ENCODE measurements around the gene FZR1.

FZR1 gene

DNA sequence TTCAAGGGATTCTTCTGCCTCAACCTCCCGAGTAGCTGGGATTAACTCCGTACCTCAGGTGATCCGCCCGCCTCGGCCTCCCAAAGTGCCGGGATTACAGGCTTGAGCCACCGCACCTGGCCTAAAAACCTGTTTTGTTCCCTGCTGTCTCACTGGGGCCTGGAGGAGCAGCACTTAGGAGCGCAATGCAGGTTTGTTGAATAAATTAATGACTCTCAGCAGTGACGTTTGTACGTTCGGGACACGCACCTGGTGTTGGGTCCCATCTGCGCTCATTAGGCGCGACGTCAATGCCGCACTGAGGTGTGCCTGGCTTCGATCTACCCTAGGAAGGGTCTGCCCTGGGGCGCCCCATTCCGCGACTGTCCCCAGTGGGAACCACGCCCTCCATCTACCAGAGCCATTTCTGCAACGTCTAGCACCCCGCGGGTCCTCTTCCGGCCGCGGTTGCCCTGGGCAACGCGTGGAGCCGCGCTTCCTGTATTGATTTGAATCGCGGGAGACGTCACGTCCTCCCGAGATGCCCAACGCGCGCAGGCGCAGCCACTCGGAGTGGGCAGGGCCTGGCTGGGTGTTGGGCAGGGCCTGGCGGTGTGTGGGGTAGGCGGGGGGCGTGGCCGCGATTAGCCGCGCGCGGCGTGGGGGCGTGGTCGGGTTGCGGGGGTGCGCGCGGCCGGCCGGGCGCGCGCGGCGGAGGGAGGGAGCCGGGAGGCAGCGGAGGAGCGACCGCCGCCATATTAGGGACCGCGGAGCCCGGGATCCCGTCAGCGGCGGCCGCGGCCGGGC is at the start of gene FZR1:
Gene FZR1 (plus strand): TSS at position 714 of the 786 bp plus-strand sequence. CDS start 16,679 bp downstream, outside the sequence.
- peak; percentile 63 for FAIRE-seq

- FAIRE-seq, result no peak
Measured at GRCh38 chr19:3456925-3457527, 49.1 kb upstream of the FZR1 start.

- no peak for FAIRE-seq
Measured at GRCh38 chr19:3457528-3458228, 48.4 kb upstream of the FZR1 start.

GRCh38 chr19:3458229-3459088 is 47.7 kb upstream of the FZR1 start:
- FAIRE-seq, result no peak

DNA sequence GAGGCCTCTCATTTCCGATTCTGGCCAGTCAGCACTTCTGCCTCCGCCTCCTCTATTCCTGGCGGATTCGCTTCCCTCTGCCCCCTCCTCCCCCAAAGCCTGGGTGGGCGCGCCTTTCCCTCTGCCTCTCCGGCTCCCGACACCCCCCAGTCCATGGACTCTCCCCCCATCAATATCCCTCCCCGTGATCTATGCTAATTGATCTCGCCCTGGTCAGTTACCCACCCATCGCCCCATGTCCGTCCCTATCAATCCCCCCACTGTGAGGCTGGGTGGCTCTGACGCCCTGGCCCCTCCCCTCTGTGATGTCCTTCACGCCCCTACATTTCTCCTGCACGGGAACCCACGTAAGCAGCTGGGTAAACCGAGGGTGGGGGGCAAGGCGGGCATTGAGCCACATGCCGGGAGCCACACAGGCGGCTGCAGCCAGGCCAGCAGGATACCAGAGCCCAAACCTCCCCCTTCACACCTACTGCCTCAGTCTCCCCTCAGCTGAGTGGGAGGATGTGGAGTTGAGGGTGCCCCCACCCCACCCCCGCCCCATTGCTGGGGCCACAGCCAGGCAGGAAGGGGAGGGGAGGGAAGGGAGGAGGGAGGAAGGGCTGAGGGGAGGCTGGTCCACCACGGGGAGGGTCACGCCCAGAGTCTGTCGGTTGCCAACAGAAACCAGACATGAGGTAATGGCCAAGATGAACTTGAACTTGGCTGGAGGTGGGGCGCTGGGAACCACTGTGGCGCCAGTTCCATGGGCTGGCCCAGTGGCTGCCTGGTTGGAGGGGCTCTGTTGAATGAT is 46.8 kb upstream of the FZR1 start:
- FAIRE-seq, result no peak

- no peak for FAIRE-seq
Measured at GRCh38 chr19:3459965-3460582, 46.0 kb upstream of the FZR1 start.

- FAIRE-seq, result no peak
Measured at GRCh38 chr19:3462991-3463713, 43.0 kb upstream of the FZR1 start.

- FAIRE-seq, result no peak
Measured at GRCh38 chr19:3463714-3464586, 42.2 kb upstream of the FZR1 start.

DNA sequence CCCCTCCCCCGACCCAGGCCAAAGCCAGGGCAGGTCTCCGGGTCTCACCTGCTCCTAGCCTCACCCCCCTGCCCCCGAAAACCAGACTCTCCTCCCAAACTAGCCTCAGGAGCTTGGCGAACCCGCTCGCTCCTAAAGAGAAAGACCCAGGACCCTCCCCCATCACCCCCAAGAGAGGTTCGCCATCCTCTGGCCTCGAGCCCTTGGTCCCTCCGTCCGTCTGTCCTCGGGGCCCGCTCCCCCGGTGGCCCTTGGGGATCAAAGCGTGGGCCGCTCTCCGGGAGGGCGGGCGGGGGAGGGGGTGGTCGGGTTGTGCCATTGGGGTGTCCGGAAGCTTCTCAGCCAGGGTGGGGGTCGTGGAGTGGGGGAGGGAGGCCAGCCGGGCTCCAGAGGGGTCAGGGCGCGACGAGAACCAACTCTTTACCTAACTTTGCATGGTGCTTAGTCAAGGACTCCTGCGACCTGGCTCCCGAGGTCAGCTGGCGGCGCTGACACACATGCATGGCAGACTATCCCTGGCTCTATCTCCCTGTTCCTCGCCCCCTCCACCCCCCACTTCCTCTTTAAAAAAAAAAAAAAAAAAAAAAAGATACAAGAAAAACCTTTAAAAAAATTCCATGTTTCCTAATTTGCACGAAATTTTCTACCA is 41.4 kb upstream of the FZR1 start:
- FAIRE-seq, result no peak

- no peak for FAIRE-seq
Measured at GRCh38 chr19:3465552-3465951, 40.6 kb upstream of the FZR1 start.

GRCh38 chr19:3466635-3467034 is 39.5 kb upstream of the FZR1 start:
- FAIRE-seq, result no peak

- no peak for FAIRE-seq
Measured at GRCh38 chr19:3467437-3468198, 38.5 kb upstream of the FZR1 start.

GRCh38 chr19:3468211-3468610 is 37.9 kb upstream of the FZR1 start:
- FAIRE-seq, result no peak

DNA sequence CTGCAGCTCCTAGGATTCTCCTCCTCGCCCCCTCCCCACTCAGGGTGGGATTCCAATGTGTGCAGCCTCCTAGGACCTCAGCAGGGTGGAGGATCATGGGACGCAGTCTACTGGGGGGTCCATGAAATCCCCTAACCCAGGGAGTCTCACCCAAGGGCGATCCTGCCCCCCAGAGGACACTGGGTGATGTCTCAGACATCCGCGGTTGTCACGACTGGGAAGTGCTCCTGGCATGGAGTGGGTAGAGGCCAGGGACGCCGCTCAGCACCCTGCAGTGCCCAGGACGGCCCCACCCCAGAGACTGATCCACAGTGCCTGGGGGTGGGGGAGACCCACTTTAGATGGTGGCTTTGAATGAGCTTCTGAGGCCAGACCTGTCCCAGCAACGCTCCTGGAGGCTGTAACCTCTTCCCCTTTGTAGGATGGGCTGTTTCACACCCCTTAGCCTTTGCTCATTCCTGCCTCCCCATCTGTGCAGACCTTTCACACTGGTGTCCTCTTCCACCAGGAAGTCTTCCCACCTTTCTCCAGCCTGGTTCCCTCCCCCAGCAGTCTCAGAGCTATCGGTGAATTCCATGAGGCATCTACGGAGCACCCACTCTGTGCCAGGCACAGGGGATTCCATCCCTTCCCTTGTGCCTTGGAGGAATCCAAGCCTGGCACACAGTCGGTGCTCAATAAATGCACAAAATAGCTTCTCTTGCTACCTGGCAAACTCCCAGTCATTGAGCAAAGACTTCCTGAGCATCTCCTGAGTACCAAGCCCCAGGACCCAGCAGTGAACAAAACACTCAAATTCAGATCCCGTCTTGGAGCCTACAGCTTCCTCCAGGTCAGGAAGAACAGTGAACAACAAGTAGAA is 36.2 kb upstream of the FZR1 start:
- FAIRE-seq, result no peak

DNA sequence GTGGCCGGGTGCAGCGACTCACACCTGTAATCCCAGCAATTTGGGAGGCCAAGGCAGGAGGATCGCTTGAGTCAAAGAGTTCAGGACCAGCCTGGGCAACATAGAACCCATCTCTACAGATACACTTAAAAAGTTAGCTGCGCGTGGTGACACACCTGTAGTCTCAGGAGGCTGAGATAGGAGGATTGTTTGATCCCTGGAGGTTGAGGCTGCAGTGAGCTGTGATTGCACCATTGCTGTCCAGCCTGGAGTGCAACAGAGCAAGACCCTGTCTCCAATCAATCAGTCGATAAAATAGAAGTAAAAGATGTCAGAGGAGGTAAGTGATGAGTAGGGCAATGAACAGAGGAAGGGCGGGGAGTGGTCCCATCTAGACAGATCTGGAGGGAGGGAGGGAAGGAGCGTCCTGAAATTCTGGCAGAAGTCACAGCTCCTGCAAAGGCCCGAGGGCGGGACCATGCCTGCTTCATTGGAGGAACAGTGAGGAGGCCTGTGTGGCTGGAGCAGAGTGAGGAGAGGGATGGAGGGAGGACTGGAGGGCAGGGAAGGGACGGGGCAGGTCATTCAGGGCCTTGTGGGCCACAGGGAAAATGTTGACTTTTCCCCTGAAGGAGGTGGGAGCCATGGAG is 35.5 kb upstream of the FZR1 start:
- FAIRE-seq, result no peak

DNA sequence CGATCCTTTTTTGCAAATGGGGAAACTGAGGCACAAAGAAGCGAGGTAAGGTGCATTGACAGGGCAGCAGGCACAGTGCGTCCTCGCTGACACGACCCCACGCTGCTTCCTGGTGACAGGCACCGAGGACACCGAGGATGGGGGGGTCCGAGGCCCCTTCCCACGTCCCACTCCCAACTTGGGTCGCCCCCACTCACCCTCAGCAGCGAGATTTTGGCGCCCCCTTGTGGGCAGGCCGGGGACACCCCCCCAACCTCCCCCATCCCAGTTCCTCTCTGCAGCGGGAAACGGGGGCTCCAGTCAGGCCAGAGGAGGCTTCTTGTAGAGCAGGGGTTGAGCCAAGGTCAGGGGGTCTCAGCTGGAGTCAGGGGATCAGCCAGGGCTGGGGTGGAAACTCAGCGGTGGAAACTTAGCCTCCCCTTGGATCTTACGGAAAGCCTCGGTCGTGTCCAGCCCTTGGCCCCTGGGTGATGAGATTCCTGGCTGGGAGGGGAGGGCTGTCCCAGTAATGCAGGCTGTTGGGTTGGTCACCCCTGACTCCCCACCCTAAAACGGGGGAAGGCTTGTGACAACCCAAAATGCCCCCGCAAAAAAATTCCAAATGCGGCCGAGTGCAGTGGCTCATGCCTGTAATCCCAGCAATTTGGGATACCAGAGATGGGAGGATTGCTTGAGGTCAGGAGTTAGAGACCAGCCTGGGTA is 34.0 kb upstream of the FZR1 start:
- FAIRE-seq, result no peak

Data from A204.1 (cell line).